ENCODE results near the gene SLCO3A1. TPM values are rescaled to one million over a fixed set of nuclear protein-coding genes. Genes with fewer than 3 reads are reported as not detected.

Gene SLCO3A1
- total and polyA plus RNA-seq, 2 of the 8 experiments (the other 6 are each of a cell fraction or from before 2014, with no cell fraction given) = 15.1 to 20.4 TPM

DNA sequence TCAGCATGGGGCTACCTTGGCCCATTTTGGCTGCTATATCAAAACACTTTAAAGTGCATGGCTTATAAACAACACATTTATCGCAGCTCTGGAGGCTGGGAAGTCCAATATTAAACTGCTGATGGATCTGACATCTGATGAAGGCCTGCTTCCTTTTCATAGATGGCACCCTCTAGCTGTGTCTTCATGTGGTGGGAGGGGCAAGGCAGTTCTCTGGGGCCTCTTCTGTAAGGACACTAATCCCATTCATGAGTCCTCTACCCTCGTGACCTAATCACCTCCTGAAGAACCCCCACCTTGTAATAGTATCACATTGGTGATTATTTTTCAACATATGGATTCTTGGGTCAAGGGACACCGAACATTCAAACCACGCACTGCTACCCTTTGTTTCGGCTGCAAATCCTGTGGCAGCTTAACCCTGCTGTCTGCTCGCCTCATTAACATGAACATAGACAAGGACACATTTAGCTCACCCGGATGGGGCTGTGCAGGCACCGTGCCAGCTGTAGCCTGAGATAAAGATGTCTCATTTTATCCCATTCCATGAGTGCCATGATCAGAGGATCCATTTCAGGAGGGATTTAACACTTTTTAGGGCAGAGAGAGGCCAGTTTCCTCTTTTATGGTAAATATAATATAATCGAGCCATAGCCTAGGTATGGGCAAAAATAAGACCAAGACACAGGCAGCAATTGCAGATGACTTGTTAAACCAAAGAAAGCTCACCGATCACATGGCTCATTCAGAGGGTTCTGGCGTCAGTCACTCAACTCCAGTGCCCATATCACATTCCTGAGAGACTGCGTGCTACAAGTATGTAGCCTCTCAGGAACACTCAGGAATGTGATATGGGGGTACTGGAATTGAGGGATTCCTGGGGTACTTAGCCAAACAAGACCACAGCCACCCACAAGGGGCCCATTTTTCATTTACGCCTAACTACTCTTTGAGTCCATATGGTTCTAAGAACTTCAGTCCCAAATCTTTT is 289.0 kb downstream of the SLCO3A1 start:
- H2AFZ ChIP-seq (ENCODE audit: low read length) = no peak overlapping the region
- no peak overlapping the region; the same call in 1 of the 2 replicates for H2BK15ac ChIP-seq (ENCODE audit: low read length)
- H4K20me1 ChIP-seq (replicated peaks in 1 of 2; ENCODE audit: control insufficient read depth in 1 of 2, insufficient read depth in 2 of 2, low read length in 2 of 2) = no peaks in the 10 kb centered on the region
- ChIA-PET CTCF (ENCODE audit: partially characterized antibody) (interaction anchor here (1.1 to 1.9 kb wide), 3 partner anchors 8 to 125 kb away, joined by 3 to 8 read pairs (median 6); no protein-coding TSS in a partner anchor), POLR2A (ENCODE audit: partially characterized antibody) (no interaction called here)
- H3K27me3 ChIP-seq (replicated peaks in 1 of 4; ENCODE audit: control insufficient read depth in 3 of 4, extremely low read depth in 1 of 4, insufficient read depth in 3 of 4, low read length in 3 of 4) = no peaks in the 10 kb centered on the region
- no peak overlapping the region for H3K56ac ChIP-seq (replicated peaks; ENCODE audit: insufficient read length, low read depth, low read length)
- WGBS, 2 experiments (ENCODE audit: extremely low coverage in 1 of 2, insufficient coverage in 1 of 2, insufficient read length in 1 of 2, insufficient replicate concordance in 2 of 2, low coverage in 1 of 2, low lambda C conversion rate in 2 of 2, missing lambda C conversion rate in 1 of 2) = 84% methylated on average over 13 of the region's 13 CpGs; no CpG with 5 or more reads in 1 of the 2 experiments
- H3K14ac ChIP-seq (ENCODE audit: insufficient read length) = no peak overlapping the region
- no peak overlapping the region for H4K5ac ChIP-seq (ENCODE audit: insufficient read length, low read depth, low read length)
- no peak overlapping the region for H2BK5ac ChIP-seq (ENCODE audit: low read depth, low read length)
- no peak overlapping the region for H3K9ac ChIP-seq (replicated peaks in 1 of 4; ENCODE audit: extremely low read depth in 1 of 4, low read depth in 3 of 4, low read length in 3 of 4)
- no peak for FAIRE-seq
- H3K4me1 ChIP-seq (replicated peaks in 1 of 4; ENCODE audit: control insufficient read depth in 3 of 4, insufficient read depth in 4 of 4, low read length in 3 of 4) = peaks cover 0 to 11% (median 1%) of the 10 kb centered on the region in 4 experiments; a peak in 4 of 7 replicates
- H3K18ac ChIP-seq (ENCODE audit: extremely low read depth, low read length) = no peak overlapping the region
- H2BK20ac ChIP-seq (ENCODE audit: low read length) = no peak overlapping the region
- H4K8ac ChIP-seq (ENCODE audit: extremely low read depth, insufficient read depth, low read length) = no peak overlapping the region
- H3K79me2 ChIP-seq (ENCODE audit: control insufficient read depth in 1 of 2, insufficient read depth in 2 of 2, low read length in 2 of 2) = no peaks in the 10 kb centered on the region
- no peaks in the 10 kb centered on the region for H3K23me2 ChIP-seq (ENCODE audit: low read depth, low read length)
- H4K91ac ChIP-seq (replicated peaks; ENCODE audit: insufficient read length, low read length) = no peak overlapping the region
- 0 out of 2 replicates have a peak, but pooled peaks cover 2% of the 10 kb centered on the region for H3K79me1 ChIP-seq (ENCODE audit: low read depth, low read length)
- H2BK12ac ChIP-seq (ENCODE audit: low read depth, low read length) = no peak overlapping the region
- no peak overlapping the region for H3K23ac ChIP-seq (ENCODE audit: insufficient read length)
- H2BK120ac ChIP-seq (replicated peaks; ENCODE audit: low read depth, low read length) = no peak overlapping the region
- no peak overlapping the region for H2AK5ac ChIP-seq (ENCODE audit: low read depth, low read length)
- no peaks in the 10 kb centered on the region for H3K9me3 ChIP-seq (ENCODE audit: insufficient read depth in 2 of 2, low read depth in 1 of 2, low read length in 1 of 2)
- DNase-seq (ENCODE audit: low read depth in 1 of 2, low spot score in 2 of 2) = no peak
- no peak overlapping the region for H3K27ac ChIP-seq (ENCODE audit: low read depth, low read length)
- no peak overlapping the region for H3K4ac ChIP-seq (replicated peaks; ENCODE audit: insufficient read length, low read depth, low read length)
- H3K4me3 ChIP-seq (ENCODE audit: extremely low read depth in 1 of 4, insufficient read depth in 2 of 4, low read depth in 3 of 4, low read length in 4 of 4) = no peak overlapping the region
- H3K4me2 ChIP-seq (ENCODE audit: insufficient read depth in 1 of 2, low read depth in 2 of 2, low read length in 2 of 2) = no peak overlapping the region
- H3K36me3 ChIP-seq (ENCODE audit: control insufficient read depth in 2 of 4, insufficient read depth in 4 of 4, low read length in 3 of 4) = no peaks in the 10 kb centered on the region
- TF ChIP-seq SAP30 (IDR thresholded peaks at IDR 0.05; ENCODE audit: insufficient read depth, insufficient replicate concordance, low read length) (no peak), NRF1 (IDR thresholded peaks at IDR 0.05; ENCODE audit: low read depth, low read length) (no peak), JUND (IDR thresholded peaks at IDR 0.05; ENCODE audit: low read length) (no peak), GTF2F1 (IDR thresholded peaks at IDR 0.05; ENCODE audit: borderline replicate concordance, low read depth, low read length) (no peak), YY1 (IDR thresholded peaks at IDR 0.05; ENCODE audit: low read depth, low read length) (no peak), TBP (IDR thresholded peaks at IDR 0.05; ENCODE audit: low read depth, low read length) (no peak), JUN (IDR thresholded peaks at IDR 0.05; ENCODE audit: low read depth, low read length) (no peak), SP1 (IDR thresholded peaks at IDR 0.05; ENCODE audit: low read depth, low read length) (no peak)
- TF ChIP-seq, protein P1, sequence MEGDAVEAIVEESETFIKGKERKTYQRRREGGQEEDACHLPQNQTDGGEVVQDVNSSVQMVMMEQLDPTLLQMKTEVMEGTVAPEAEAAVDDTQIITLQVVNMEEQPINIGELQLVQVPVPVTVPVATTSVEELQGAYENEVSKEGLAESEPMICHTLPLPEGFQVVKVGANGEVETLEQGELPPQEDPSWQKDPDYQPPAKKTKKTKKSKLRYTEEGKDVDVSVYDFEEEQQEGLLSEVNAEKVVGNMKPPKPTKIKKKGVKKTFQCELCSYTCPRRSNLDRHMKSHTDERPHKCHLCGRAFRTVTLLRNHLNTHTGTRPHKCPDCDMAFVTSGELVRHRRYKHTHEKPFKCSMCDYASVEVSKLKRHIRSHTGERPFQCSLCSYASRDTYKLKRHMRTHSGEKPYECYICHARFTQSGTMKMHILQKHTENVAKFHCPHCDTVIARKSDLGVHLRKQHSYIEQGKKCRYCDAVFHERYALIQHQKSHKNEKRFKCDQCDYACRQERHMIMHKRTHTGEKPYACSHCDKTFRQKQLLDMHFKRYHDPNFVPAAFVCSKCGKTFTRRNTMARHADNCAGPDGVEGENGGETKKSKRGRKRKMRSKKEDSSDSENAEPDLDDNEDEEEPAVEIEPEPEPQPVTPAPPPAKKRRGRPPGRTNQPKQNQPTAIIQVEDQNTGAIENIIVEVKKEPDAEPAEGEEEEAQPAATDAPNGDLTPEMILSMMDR (IDR thresholded peaks at IDR 0.05; ENCODE audit: control extremely low read depth in 1 of 3, insufficient read depth in 1 of 3, low read depth in 1 of 3, low read length in 3 of 3) = no peak
